Measurements from ENCODE around the gene DACH2. TPM values are rescaled to one million over a fixed set of nuclear protein-coding genes. Genes with fewer than 3 reads are reported as not detected.

Gene DACH2
- total RNA-seq, 6 donors from 2014 or later, result not detected

- no peak for ATAC-seq (ENCODE audit: low FRiP score in 2 of 2)
- H3K27ac ChIP-seq, result no peak overlapping the region
Observed at GRCh38 chrX:86829786-86830185, 681.5 kb downstream of the DACH2 start.

GRCh38 chrX:86830685-86831084 lies 682.4 kb downstream of the DACH2 start:
- TF ChIP-seq POLR2AphosphoS5 (IDR thresholded peaks at IDR 0.05) (no peak), CTCF (IDR thresholded peaks at IDR 0.05) (no peak), POLR2A (IDR thresholded peaks at IDR 0.05) (no peak), EP300 (IDR thresholded peaks at IDR 0.05) (no peak)
- DNase-seq (no peak), ATAC-seq (ENCODE audit: low FRiP score in 2 of 2) (no peak)
- Histone ChIP-seq H3K36me3 (no peaks in the 10 kb centered on the region), H3K27ac (no peak overlapping the region), H3K9me3 (no peaks in the 10 kb centered on the region), H3K4me3 (no peak overlapping the region), H3K27me3 (no peaks in the 10 kb centered on the region), H3K4me1 (no peaks in the 10 kb centered on the region)

More at GRCh38 chrX:86829786-86830185, 681.5 kb downstream of the DACH2 start:
- no peak for DNase-seq
- WGBS, 2 donors, result 44 to 46% methylated on average over 2 of the region's 2 CpGs
- TF ChIP-seq POLR2A (IDR thresholded peaks at IDR 0.05) (no peak), EP300 (IDR thresholded peaks at IDR 0.05) (no peak), POLR2AphosphoS5 (IDR thresholded peaks at IDR 0.05) (no peak), CTCF (IDR thresholded peaks at IDR 0.05) (no peak)
- Histone ChIP-seq H3K4me1 (no peaks in the 10 kb centered on the region), H3K27me3 (no peaks in the 10 kb centered on the region), H3K4me3 (no peak overlapping the region), H3K36me3 (no peaks in the 10 kb centered on the region), H3K9me3 (no peaks in the 10 kb centered on the region)

- DNase-seq (no peak), ATAC-seq (ENCODE audit: low FRiP score in 2 of 2) (no peak)
- no peak for TF ChIP-seq EP300 (IDR thresholded peaks at IDR 0.05)
- TF ChIP-seq CTCF (IDR thresholded peaks at IDR 0.05), result no peak
- no peak for TF ChIP-seq POLR2AphosphoS5 (IDR thresholded peaks at IDR 0.05)
- no peaks in the 10 kb centered on the region for H3K4me1 ChIP-seq
- H3K4me3 ChIP-seq, result no peak overlapping the region
- WGBS, 2 donors, result 45 to 47% methylated on average over 3 of the region's 3 CpGs
- no peaks in the 10 kb centered on the region for H3K36me3 ChIP-seq
- H3K27ac ChIP-seq, result no peak overlapping the region
- no peaks in the 10 kb centered on the region for H3K27me3 ChIP-seq
- H3K9me3 ChIP-seq, result no peaks in the 10 kb centered on the region
Observed at GRCh38 chrX:86845101-86845500, 696.9 kb downstream of the DACH2 start.

Small RNA genes lying within 50 kb of the gene (small RNA-seq; reads per million reads assigned to genes)
- 0 reads per million in 4 donors for gene FCF1P9
- gene RF00026, result 0 reads per million in 4 donors

Other genes with a start within 250 kb of the DACH2 start
- 10 to 100 TPM; 14.7 to 28.6 (median 20.6) TPM for gene CHM, start 100.9 kb upstream of the DACH2 start, total RNA-seq

All from upper lobe of left lung (tissue), 6 donors.